ENCODE results near the gene RBBP5.
A peak's percentile ranks its signal among the peaks of the same experiment; 100 is the strongest.

RBBP5 gene

GRCh38 chr1:205129447-205130029, 7.8 kb upstream of the RBBP5 start:
- no peaks in the 10 kb centered on the region for H3K27me3 ChIP-seq (ENCODE audit: insufficient read depth, poor library complexity, severe bottlenecking)
- TF ChIP-seq, protein P1, sequence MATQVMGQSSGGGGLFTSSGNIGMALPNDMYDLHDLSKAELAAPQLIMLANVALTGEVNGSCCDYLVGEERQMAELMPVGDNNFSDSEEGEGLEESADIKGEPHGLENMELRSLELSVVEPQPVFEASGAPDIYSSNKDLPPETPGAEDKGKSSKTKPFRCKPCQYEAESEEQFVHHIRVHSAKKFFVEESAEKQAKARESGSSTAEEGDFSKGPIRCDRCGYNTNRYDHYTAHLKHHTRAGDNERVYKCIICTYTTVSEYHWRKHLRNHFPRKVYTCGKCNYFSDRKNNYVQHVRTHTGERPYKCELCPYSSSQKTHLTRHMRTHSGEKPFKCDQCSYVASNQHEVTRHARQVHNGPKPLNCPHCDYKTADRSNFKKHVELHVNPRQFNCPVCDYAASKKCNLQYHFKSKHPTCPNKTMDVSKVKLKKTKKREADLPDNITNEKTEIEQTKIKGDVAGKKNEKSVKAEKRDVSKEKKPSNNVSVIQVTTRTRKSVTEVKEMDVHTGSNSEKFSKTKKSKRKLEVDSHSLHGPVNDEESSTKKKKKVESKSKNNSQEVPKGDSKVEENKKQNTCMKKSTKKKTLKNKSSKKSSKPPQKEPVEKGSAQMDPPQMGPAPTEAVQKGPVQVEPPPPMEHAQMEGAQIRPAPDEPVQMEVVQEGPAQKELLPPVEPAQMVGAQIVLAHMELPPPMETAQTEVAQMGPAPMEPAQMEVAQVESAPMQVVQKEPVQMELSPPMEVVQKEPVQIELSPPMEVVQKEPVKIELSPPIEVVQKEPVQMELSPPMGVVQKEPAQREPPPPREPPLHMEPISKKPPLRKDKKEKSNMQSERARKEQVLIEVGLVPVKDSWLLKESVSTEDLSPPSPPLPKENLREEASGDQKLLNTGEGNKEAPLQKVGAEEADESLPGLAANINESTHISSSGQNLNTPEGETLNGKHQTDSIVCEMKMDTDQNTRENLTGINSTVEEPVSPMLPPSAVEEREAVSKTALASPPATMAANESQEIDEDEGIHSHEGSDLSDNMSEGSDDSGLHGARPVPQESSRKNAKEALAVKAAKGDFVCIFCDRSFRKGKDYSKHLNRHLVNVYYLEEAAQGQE (IDR thresholded peaks at IDR 0.05; ENCODE audit: insufficient replicate concordance, low read depth) = no peak
- TF ChIP-seq POLR2AphosphoS5 (IDR thresholded peaks at IDR 0.05; ENCODE audit: low read depth) = no peak
- no peak for TF ChIP-seq SPI1 (IDR thresholded peaks at IDR 0.05; ENCODE audit: borderline replicate concordance, low read depth)
- TF ChIP-seq, protein P2, sequence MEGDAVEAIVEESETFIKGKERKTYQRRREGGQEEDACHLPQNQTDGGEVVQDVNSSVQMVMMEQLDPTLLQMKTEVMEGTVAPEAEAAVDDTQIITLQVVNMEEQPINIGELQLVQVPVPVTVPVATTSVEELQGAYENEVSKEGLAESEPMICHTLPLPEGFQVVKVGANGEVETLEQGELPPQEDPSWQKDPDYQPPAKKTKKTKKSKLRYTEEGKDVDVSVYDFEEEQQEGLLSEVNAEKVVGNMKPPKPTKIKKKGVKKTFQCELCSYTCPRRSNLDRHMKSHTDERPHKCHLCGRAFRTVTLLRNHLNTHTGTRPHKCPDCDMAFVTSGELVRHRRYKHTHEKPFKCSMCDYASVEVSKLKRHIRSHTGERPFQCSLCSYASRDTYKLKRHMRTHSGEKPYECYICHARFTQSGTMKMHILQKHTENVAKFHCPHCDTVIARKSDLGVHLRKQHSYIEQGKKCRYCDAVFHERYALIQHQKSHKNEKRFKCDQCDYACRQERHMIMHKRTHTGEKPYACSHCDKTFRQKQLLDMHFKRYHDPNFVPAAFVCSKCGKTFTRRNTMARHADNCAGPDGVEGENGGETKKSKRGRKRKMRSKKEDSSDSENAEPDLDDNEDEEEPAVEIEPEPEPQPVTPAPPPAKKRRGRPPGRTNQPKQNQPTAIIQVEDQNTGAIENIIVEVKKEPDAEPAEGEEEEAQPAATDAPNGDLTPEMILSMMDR (IDR thresholded peaks at IDR 0.05; ENCODE audit: insufficient read depth, low read length) = no peak
- no peak for TF ChIP-seq GABPA (IDR thresholded peaks at IDR 0.05; ENCODE audit: low read depth)
- H3K27ac ChIP-seq (replicated peaks) = no peak overlapping the region
- DNase-seq (ENCODE audit: low read depth in 1 of 2, low spot score in 1 of 2) = no peak
- no peak overlapping the region for H3K4me3 ChIP-seq (replicated peaks; ENCODE audit: insufficient read depth, low read length)

DNA sequence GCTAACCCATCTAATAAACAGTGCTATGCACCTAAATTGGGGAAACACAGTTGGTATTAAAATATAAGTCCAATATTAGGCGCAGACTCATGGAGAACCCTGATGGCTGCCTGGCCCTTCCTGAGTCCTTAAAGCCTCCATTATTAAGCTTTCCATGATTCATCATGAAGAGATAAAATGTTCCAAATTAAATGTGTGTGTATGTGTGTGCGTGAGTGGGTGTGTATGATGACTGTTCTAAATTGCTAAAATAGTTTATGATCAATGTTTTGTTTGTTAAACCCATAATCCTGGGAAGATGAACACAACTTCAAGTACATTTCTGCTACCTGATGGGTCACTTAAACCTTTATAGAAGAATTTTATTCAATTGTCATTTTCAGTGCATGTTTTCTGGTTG, 6.3 kb upstream of the RBBP5 start:
- Histone ChIP-seq H3K27ac (replicated peaks) (peak overlapping the region; percentile 64), H3K27me3 (ENCODE audit: insufficient read depth, poor library complexity, severe bottlenecking) (no peaks in the 10 kb centered on the region), H3K4me3 (replicated peaks; ENCODE audit: insufficient read depth, low read length) (no peak overlapping the region)
- DNase-seq (ENCODE audit: low read depth in 1 of 2, low spot score in 1 of 2) = no peak
- no peak for TF ChIP-seq SPI1 (IDR thresholded peaks at IDR 0.05; ENCODE audit: borderline replicate concordance, low read depth)
- TF ChIP-seq POLR2AphosphoS5 (IDR thresholded peaks at IDR 0.05; ENCODE audit: low read depth) = no peak
- TF ChIP-seq, protein P2 (IDR thresholded peaks at IDR 0.05; ENCODE audit: insufficient read depth, low read length) = no peak
- no peak for TF ChIP-seq GABPA (IDR thresholded peaks at IDR 0.05; ENCODE audit: low read depth)
- TF ChIP-seq, protein P1 (IDR thresholded peaks at IDR 0.05; ENCODE audit: insufficient replicate concordance, low read depth) = no peak

GRCh38 chr1:205127646-205128045, 5.9 kb upstream of the RBBP5 start:
- peak; percentile 50 to 87 for DNase-seq (ENCODE audit: low read depth in 1 of 2, low spot score in 1 of 2)
- H3K27me3 ChIP-seq (ENCODE audit: insufficient read depth, poor library complexity, severe bottlenecking) = no peaks in the 10 kb centered on the region
- TF ChIP-seq GABPA (IDR thresholded peaks at IDR 0.05; ENCODE audit: low read depth) (no peak), SPI1 (IDR thresholded peaks at IDR 0.05; ENCODE audit: borderline replicate concordance, low read depth) (peak; percentile 12; the same call in 1 of the 2 replicates)

GRCh38 chr1:205124726-205125125, 2.9 kb upstream of the RBBP5 start:
- no peaks in the 10 kb centered on the region for H3K27me3 ChIP-seq (ENCODE audit: insufficient read depth, poor library complexity, severe bottlenecking)
- DNase-seq (ENCODE audit: low read depth in 1 of 2, low spot score in 1 of 2) = peak; percentile 13 to 28
- H3K27ac ChIP-seq (replicated peaks) = peak overlapping the region; percentile 35
- no peak overlapping the region for H3K4me3 ChIP-seq (replicated peaks; ENCODE audit: insufficient read depth, low read length)
- TF ChIP-seq, protein P2 (IDR thresholded peaks at IDR 0.05; ENCODE audit: insufficient read depth, low read length) = no peak
- TF ChIP-seq SPI1 (IDR thresholded peaks at IDR 0.05; ENCODE audit: borderline replicate concordance, low read depth) = peak; percentile 93

More at GRCh38 chr1:205127646-205128045, 5.9 kb upstream of the RBBP5 start:
- Histone ChIP-seq H3K4me3 (replicated peaks; ENCODE audit: insufficient read depth, low read length) (no peak overlapping the region), H3K27ac (replicated peaks) (peak overlapping the region; percentile 64)
